Hepatocyte (in vitro differentiated cells): ENCODE data around the gene ALDH1L1.

Experiments used
- EZH2 ChIP-seq: fragments of 200-600 bp; sonication (generic); IDR thresholded peaks from 2 replicates; pipeline ENCODE4 v1.6.1; 2016; ENCODE audit warnings: antibody characterized with exemption, mild to moderate bottlenecking, borderline replicate concordance
- EZH2phosphoT487 ChIP-seq: fragments of 200-600 bp; sonication (generic); IDR thresholded peaks from one replicate; pipeline ENCODE4 v1.6.1; 2018; ENCODE audit warnings: antibody characterized with exemption, mild to moderate bottlenecking, low read depth, moderate library complexity; ENCODE audit not compliant: unreplicated experiment, severe bottlenecking
- TF ChIP-seq, protein P1 (sequence below): fragments of 200-600 bp; sonication (generic); IDR thresholded peaks from 2 replicates; pipeline ENCODE4 v1.5.1; 2016; ENCODE audit warnings: antibody characterized with exemption, mild to moderate bottlenecking; ENCODE audit not compliant: poor library complexity

DNA sequence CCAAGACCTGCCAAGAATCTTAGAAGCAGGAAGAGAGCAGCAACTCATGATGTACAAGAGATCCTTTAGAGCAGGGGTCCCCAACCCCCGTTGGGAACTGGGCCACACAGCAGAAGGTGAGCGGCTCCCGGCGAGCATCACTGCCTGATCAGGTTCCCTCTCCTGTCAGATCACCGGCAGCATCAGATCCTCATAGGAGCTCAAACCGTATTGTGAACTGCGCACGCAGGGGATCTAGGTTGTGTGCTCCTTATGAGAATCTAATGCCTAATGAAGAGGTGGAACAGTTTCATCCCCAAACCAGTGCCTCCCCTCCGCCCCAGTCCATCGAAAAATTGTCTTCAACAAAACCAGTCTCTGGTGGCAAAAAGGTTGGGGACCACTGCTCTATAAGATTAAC is 110.2 kb downstream of the ALDH1L1 start:
- TF ChIP-seq, protein P1, sequence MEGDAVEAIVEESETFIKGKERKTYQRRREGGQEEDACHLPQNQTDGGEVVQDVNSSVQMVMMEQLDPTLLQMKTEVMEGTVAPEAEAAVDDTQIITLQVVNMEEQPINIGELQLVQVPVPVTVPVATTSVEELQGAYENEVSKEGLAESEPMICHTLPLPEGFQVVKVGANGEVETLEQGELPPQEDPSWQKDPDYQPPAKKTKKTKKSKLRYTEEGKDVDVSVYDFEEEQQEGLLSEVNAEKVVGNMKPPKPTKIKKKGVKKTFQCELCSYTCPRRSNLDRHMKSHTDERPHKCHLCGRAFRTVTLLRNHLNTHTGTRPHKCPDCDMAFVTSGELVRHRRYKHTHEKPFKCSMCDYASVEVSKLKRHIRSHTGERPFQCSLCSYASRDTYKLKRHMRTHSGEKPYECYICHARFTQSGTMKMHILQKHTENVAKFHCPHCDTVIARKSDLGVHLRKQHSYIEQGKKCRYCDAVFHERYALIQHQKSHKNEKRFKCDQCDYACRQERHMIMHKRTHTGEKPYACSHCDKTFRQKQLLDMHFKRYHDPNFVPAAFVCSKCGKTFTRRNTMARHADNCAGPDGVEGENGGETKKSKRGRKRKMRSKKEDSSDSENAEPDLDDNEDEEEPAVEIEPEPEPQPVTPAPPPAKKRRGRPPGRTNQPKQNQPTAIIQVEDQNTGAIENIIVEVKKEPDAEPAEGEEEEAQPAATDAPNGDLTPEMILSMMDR, result no peak
- TF ChIP-seq EZH2 (no peak), EZH2phosphoT487 (no peak)
